GM21390 (cell line): ENCODE measurements around the gene TNMD.
"Not testable (repeated sequence)": the region's sequence is repeated elsewhere in the genome, so short reads cannot be mapped to it uniquely, and the experiment has no call there.

Experiments
- ATAC-seq: cut with Tn5 transposase; IDR thresholded peaks from one replicate; pipeline ENCODE4 v1.9.1; 2021; ENCODE audit not compliant: unreplicated experiment

The TNMD gene

DNA sequence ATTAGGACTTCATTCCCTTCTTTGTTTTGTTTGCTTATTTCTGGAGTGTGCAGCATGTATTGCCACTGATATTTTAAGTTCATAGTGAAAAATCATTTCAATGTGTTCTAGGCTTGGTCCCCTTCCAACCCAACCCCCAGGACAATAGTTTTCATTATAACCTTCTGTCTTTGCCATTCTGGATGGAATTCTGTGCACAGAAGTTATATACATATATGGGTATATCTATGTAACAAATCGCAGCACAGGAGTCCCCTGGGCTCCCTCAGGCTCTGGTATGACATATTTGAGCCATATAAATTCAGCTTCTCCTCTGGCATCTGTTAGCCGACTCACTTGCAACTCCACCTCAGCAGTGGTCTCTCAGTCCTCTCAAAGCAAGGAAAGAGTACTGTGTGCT is at the start of gene TNMD:
Gene TNMD, plus strand, starts transcription at position 326 of the 400 bp plus-strand sequence. CDS start 83 bp downstream, outside the sequence.
- no peak for ATAC-seq

DNA sequence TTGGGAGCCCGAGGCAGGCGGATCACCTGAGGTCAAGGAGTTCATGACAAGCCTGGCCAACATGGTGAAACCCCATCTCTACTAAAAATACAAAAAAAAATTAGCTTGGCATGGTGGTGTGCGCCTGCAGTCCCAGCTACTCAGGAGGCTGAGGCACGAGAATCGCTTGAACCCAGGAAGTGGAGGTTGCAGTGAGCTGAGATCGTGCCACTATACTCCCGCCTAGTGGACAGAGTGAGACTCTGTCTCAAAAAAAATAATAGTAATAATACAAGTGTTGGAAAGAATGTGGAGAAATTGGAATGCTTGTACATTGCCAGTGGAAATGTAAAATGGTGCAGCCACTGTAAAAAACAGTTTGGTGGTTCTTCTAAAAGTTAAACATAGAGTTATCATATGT is 19.2 kb upstream of the TNMD start:
- not testable (repeated sequence) for ATAC-seq

DNA sequence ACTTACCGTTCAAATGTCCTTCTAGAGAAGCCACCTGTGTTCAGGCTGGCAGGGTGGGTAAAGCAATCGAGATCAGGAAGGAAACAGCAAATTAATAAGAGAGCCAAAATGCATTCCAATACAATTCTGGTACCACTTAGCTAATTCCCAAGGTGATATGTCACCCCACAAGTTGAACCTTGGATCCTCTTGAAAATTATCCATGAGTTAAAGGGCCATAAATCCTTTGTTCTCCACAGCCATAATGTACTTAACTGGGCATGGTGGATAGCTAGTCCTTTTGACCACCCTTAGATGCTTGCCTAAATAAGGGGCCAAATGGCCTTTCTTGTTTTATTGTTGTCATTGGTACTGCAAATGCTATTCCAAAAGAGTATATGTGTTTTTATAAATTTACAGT is 2.0 kb downstream of the TNMD start:
- no peak for ATAC-seq

DNA sequence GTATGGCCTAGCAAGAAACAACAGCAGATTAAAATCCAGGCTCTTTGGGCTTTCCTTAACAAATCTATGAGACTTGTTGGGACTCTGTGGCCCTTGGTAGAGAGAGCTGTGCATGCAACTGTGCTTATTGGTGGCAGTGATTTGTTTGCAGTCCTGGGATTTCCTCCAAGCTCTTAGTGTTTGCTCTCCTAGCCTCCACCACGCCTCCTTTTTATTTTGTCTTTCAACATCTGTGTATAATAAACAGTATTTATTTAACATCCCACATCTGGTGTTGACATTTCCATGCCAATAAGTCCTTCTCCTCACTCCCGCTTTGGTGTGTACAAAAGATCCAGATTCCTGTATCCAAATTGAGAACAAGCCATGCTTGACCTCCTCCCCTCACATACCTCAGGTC is 3.1 kb downstream of the TNMD start:
- no peak for ATAC-seq

DNA sequence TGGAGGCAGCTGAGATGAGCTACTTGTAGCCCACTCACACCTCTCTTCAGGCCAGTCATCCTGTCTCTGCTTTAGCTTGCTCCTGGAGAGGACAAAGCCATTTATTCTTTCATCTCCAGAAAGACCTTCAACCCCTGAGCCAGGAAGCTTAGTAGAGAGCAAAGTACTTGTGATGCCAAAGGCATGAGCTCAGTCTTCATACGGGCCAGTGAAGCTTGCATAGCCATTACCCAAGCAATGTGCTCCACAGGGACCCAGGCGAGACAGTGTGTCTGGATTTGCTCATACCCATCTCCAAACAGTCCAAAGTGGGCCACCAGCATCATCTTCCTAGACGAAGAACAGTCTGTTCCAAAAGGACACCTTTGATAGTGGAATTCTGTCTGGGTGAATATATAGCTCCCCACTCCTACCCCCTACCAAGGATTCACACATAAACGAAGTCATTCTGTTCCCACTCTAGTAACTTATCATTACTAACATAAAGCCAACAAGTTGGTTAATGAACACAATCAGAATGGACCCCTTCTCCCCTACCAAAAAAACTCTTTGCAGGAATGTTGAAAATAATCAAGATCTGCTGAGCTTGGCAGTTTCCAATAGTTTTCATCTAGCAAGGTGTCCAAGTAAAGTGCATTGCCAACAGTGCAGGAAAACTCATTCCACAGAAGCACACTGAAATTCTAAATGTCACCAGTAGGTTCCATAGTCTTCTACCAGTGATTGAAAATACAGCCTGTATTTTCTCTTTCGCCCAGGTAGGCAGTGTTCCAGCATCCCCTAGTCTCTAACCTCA is 6.7 kb downstream of the TNMD start:
- ATAC-seq = no peak

DNA sequence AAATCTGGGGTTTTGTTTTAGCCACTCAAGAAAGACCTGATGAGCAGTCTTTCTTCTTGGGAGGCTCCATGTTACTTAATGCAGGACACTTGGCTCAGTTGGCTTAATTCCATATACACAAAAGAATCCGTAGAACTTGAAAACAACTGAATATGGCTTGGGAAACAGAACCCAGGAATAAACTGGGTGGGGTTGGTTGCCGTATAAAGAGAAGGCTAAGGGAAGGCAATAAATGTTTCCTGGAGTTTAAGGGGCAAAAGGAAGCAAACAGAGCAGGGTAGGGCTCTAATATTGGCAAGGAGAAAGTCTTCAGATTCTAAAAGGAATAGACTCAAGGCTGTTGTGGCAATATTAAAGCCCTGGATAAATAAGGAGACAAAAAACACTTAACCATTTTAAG is 8.4 kb downstream of the TNMD start:
- ATAC-seq = no peak

DNA sequence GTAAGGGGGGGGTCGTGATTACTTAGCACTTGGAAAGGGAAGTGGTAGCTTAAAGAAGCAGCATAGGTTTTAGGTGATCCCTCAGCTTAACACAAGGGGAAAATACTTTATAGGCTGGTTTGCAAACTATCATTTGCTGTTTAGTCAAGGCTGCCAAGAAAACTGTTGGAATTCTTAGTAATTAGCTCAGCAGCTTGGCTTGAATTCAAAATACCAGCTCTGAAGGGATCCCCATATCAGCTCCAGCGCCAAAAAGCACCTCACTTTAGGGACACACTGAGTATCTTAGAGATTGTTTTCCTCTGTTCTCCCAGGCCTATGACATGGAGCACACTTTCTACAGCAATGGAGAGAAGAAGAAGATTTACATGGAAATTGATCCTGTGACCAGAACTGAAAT is 8.8 kb downstream of the TNMD start:
- no peak for ATAC-seq

DNA sequence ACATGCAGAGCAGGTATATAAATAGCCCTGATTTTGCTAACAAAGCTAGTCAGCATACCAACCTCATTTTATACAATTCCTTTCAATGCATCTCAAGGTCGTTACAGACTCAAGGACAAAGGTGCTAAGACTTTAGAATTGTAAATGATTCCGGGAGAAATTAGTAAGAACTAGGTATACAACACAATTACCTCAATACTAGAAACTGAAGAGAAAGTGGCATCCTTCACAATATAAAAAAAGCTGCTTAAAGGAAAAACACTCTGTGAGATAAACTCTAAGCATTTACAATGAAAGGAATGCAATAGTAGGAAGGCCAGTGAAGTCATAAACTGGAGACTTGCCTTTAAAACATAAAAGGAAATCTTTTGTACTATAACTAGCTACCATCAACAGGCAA is 11.9 kb downstream of the TNMD start:
- ATAC-seq = no peak

DNA sequence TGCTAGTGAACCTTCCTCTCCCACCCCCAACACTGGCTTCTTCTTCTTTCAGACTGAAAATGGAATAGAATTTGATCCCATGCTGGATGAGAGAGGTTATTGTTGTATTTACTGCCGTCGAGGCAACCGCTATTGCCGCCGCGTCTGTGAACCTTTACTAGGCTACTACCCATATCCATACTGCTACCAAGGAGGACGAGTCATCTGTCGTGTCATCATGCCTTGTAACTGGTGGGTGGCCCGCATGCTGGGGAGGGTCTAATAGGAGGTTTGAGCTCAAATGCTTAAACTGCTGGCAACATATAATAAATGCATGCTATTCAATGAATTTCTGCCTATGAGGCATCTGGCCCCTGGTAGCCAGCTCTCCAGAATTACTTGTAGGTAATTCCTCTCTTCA is 14.7 kb downstream of the TNMD start:
- ATAC-seq = no peak

DNA sequence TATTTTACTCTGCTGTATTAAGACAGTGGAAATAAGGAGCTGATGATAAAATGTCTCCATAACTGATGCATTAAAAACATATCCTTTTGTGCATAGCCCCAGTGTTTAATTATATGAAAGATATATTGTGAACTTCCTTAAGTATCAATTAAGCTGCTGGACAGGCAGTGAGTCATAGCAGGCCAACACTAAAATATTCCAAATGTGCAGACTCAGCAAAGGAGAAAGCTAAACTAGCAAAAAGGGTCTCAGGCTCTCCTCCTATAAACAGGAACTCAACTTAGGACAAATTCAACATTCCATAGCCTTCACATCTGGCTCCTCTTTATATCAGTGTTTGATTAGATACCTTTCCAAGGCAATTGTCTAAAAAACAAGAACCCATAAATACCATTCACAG is 15.6 kb downstream of the TNMD start:
- no peak for ATAC-seq

DNA sequence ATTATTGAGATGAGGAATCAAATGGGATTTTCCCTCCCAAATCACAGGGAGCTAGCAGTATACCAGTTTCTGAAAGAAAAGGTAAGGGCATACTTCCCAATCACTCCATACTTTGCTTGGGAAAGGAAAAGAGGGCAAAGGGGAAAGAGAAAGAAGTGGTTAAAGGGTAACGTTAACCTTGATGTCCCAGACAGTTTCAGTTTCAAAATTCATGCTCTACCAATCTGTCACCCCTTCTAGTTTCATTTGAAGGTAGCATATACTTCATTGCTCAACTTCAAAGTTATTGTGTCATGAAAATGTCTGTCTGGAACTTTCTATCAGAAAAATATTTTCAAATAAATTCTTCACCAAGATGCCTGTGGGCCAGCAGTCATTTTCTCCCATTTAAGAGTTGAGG is 16.0 kb downstream of the TNMD start:
- ATAC-seq = no peak

DNA sequence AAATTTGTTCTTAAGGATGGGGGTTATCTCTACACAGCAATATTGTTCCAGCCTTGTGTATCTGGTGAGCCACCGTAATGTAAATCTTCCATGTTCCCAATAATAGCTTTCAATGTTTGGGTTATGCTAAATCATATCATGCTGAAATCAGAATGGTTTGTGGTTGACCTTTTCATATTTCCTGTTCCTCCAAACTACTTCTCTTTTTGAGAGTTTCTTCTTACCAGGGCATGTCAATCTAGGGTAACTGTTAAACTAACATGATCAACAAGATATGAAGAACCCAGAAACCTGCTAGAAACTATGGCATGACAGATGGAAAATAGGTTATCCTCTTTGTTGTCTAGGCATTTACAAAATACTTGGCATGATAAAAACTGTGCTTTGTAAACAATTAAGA is 22.0 kb downstream of the TNMD start:
- ATAC-seq = no peak

DNA sequence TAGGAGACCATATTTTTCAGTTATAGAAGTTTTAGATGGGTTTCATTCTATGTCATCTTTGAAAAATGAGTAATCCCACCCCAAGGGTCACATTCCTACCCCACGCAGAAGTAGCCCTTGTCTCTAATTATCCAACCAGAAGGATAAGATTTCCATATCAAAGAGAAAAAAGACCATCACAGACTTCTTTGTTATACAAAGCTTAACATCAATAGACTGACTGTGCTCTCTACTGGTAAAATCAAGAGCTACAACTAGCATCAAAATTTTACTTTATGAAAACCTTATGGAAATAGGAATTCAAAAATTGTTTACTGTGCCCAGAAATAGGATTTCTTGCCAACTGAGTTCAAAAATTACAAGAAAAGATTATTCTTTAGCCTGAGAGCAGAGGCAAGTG is 24.9 kb downstream of the TNMD start:
- no peak for ATAC-seq

DNA sequence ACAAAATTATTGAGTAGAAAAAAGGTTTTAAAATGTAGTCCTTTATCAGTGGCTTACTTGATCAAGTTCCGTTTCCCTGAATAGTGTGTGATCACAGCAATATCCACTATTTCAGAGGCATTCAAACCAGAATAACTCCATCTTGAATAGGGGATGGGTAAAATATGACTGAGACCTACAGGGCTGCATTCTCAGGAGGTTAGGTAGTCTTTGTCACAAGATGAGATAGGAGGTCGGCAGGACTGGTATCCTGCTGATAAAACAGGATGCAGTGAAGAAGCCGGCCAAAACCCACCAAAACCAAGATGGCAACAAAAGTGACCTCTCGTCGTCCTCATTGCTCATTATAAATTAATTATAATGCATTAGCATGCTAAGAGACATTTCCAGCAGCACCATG is 27.2 kb downstream of the TNMD start:
- no peak for ATAC-seq

DNA sequence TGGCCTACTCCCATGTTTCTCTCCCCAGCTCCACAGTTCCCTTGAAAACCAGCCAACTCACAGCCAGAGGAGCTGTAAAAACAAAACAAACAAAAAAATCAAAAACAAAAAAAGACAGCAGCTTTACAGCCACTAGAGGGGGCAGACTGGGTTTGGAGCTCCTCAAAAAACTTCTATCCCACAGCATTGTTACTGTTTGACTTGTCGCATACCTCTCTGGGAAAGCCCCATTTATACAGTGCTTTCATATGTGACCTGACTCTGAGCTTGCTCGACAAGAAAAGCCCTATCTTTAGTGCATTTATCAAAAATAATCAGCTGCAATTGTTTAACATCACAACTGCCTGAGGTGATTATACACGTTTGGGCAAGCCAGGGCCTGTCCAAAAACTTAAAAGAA is 30.3 kb downstream of the TNMD start:
- ATAC-seq = peak; percentile 97

DNA sequence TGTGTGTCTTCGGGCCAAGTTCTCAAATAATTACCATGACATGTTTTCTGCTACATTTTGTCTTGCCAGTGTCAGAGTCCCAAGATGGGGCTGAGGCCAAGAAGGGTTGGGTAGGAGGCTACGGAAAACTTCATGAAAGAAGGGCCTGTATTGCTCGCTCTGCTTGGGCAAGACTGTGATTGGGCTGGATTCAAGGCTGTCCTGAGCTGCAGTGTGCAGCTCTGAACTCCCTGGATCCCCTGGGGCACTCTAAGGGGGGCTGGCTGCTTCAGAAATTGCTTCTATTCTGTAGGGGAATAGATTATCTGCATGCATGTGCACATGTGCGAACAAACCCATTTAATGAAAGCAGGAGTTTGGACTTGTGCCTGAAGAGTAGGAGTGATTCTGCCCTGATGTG is 38.3 kb downstream of the TNMD start:
- ATAC-seq = no peak

DNA sequence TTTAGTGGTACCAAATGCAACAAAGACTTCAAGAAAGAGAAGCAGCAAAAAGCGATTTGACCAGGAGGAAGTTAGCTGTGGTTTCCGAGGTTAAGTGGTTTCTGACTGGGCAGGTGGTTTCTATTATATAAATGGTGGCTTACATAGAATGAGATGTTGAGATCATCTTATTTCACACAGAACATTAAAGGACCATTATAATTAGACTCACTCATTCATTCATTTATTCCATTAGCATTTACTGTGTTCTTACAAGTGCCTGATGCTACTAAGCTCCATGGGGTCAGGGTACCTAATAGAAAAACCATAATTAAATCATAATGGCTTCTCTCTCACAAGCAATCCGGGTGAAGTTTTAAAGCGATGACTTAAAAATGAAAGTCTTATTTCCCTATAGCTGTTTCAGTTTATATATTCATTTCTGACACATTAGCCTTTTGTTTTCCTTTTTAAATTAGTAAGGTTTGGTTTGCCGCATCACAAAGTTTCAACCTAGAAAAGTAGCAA is 41.3 kb downstream of the TNMD start:
- ATAC-seq = peak; percentile 98

DNA sequence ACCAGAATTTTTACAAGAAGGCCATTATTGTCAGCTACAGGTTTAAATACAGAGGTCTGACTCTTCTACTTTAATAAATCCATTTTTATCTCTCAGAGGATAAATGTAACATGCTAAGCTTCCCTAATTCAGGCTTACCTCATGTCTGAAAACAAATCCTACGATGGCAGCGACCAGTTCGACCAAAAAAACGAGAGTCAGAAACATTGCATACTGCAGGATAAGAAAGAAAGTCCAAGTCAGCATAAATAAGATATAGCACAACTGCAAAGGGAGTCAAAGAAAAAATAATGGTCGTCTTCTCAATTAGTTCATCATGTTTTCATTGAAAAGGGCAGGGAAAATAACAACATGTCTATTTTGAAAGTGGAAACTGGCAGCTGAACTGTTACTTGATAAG is 50.3 kb downstream of the TNMD start:
- ATAC-seq = no peak

DNA sequence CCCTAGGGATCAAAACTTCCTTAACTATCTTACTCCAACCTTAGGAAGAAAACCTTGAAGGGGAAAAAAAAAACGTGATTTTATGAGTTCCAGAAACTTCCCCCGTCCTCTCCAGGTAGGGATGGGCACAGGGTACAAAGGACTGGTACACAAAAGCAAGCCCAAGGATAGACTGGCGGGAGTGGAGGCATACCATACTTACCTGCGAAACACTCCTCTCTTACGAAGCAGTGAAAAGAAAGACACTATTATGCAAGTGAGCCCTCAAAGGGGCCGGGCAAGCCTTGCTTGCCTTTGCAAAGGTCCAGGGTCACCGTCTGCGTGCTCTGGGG is 51.2 kb downstream of the TNMD start:
- ATAC-seq = no peak

DNA sequence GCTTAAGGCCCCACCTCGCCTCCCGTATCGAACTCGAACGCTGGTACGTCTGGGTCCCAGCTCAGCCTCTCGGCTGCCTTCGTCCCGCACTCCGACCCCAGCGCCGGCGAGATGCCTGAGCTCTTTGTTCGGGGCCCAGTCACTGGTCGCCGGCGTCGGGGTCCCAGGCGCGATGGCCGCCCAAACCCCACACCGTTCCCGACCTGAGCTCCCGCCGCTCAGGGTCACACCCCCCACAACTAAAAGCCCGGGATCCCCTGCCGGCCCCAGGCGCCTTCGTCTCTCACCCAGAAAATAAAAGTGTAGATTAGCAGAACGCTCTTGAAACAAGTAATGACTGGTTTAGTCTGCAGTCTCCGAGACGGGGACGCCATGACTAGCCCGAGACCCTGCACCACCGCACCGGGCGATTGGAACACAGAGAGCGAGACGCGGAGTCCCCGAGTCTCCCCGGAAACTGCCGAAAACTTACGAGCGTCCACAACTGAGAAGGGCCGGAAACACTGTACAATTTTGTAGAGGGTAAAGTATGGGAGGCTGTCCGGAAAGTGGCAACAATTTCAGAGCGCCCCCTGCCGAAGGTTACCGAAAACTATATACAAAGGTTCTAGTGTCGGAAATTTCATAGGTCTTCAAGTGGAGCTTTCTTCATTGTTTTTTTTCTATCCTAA is 51.7 kb downstream of the TNMD start, which contains the start of gene TSPAN6:
Gene TSPAN6, minus strand, starts transcription at position 486 of the 671 bp plus-strand sequence. Its CDS starts 112 bp downstream, at position 374.
- ATAC-seq = peak; percentile 97

DNA sequence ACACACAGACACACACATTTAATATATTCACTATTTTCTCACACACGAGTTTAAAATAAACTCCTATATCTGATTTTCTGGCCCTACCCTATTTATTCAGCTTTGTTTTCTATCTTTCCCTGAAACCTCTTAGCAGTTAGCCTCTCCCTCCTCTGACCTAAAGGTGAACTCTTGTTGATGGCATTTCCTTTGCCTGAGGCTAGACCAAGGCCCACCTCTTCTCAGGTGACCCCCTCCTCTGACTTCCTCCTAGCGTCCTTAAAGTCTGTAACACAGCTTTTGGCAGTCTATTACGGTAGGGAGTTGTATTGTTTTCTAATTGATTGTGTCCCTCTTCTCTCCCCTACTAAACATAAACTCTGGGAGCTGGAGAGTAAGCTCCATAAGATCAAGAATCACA is 57.6 kb downstream of the TNMD start:
- no peak for ATAC-seq

DNA sequence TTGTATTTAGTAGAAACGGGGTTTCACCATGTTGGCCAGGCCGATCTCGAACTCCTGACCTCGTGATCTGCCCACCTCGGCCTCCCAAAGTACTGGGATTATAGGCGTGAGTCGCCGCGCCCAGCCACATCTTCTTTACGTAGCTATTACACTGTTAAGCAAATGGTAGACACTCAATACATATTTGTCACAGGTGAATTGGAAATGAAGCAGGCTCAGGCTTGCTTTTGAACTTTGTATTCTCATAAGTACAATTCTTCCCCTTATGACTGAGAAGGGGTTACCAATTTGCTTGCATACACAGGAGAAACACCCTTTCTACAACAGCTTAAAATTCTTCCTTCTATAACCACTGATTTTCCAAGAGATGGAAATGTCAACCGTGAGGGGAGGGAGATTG is 58.5 kb downstream of the TNMD start:
- no peak for ATAC-seq
